NCI-H187 treated with DMSO at 0.1 percent for 48 hours (cell line): ENCODE data around the gene IL7R.

Source experiments
- DNase-seq: peaks from one replicate; lab custom pipeline; 2025; lab: John Stamatoyannopoulos, UW

The IL7R gene

GRCh38 chr5:35904443-35905132 lies 47.9 kb downstream of the IL7R start:
- no peak for DNase-seq

- no peak for DNase-seq
Observed at GRCh38 chr5:35908228-35908627, 51.5 kb downstream of the IL7R start.

DNA sequence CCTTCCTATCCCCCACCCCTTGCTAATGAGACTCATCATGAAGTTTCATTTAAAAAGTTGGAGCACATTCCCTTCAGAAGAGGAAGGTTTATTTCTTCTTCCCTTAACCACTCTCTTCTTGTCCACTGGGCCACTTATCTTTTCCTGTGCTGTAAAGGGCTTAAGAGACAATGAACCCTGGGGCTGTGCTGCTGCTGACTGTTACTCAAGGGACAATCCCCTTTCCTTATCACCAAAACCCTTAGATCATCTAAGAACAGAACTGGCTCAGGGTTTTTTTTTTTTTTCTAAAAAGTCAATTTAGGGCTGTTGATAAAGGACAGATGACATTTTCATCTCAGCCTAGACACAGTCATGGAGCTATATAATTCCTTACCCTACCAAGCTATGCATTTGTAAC lies 52.1 kb downstream of the IL7R start:
- DNase-seq: no peak

DNA sequence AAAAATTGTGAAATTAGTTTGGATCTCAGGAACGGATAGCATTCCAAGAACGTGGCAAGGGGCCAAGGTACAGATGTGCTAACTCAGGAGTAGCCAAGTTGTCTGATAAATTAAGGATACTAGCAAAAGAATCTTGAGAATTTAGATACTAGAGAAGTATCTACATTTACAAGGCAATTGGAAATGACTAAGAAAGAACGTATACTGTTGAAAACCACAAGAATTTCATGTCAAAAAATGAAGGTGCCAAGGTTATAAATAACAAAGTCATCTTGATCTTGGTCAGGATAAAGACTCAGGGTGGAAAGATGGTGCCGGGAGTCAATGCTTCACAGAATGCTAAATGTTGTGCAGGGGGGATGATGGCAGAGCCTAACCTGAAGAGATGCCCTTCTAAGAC lies 62.5 kb downstream of the IL7R start:
- no peak for DNase-seq

DNA sequence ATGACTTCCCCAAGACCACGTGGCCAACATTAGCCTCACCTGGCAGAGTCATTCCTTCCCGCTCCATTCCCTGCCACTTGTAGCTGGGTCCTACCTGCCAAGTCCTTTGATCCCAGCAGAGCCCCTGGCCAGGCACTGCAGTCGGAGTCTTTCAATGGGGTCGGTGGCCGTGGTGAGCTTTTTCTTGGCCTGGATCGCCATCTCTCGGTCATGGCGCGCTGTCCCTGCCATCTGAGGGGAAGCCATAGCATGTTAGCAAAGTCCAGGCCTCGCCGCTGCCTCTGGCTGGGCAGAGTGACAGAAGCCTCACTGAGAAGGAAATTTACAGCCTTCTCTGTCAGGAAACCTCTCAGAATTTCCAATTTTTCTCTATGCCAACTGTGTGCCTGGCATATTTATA lies 64.2 kb downstream of the IL7R start:
- DNase-seq: no peak

GRCh38 chr5:35921930-35922329 lies 65.2 kb downstream of the IL7R start:
- no peak for DNase-seq

DNA sequence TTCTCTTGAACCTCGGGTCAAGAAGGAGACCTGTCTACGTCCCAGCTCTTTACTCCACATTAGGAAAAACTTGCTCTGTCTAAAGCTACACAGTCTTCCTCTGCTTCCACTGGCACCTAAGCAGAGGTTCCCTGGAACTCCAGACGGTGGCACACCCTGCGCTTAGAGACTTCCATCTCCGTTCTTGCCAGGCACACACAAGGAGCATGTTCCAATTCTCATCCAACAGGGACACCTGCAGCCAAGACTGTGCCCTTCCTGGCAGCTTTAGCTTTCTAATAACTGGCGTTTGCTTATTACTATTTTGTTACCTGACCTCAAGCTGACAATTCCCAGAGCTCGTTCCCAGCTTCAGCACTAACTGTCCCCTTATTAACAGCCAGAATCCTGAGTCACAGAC lies 65.8 kb downstream of the IL7R start:
- DNase-seq: no peak

DNA sequence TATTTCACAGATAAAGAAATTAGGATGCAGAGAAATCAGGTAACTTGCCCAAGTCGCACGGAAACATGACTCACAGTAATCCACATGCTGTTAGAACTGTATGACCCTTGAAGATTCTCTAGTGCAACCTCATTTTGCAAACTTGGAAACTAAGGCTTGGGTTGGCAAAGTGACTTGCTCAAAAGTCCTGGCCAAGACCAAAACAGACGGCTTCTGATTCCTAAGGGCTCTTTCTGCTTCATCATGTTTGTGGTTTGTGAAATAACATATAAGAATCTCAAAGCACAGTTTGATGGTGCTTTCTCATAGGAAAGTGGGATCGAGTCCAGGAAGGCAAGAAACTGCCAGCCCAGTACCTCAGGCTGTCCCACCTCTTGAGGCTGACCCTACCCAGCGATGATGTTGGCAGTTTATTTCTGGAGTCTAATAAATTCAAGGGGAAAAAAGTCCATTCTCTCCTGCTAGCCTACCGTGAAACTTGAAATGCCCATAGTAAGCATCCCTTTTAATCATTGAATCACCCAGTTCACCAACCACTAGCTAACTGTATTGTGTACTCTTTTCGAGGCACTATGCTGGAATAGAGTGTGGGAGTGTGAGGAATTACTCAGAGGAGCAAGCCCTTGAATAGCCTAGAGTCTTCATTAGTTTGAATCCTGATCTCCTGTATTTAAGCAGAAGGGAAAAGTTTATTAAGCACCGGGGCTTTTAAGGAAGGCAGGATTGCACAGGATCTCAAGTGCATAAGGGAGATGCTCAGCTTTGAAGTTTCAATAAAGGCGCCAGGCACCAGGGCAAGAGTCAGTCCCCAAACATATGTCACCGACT lies 67.6 kb downstream of the IL7R start:
- no peak for DNase-seq

- no peak for DNase-seq
Observed at GRCh38 chr5:35924950-35925722, 68.4 kb downstream of the IL7R start.

- no peak for DNase-seq
Observed at GRCh38 chr5:35926389-35927051, 69.8 kb downstream of the IL7R start.
